ENCODE data around the gene TSPAN8.
"Not testable (repeated sequence)": the region's sequence is repeated elsewhere in the genome, so short reads cannot be mapped to it uniquely, and the experiment has no call there.

Gene TSPAN8

GRCh38 chr12:71157601-71158233 is at the start of gene TSPAN8:
TSPAN8 (minus strand) TSS chr12:71157999; CDS start chr12:71157678, 321 bp downstream.
- no peak for DNase-seq (ENCODE audit: low read depth in 2 of 2)

DNA sequence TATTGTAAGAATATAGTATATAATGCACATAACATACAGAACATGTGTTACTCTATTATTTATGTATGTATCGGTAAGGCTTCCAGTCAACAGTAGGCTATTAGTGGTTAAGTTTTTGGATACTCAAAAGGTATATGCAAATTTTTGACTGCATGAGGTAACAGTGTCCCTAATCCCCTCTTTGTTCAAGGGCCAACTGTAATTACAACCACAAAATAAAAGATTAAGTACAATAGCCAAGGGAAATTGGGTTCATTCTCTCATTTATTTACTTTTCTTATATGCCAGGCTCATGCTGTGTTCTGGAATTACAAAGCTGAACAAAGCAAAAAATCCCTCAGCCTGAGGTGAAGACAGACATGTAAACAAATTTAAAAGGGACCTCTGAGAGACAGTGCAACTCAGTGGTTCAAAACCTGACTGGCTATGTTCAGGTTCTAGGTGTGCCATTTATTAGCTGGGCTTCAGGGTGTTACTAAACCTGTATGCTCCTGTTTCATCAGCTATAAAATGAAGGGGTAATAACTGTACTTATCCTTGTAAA is 43.4 kb upstream of the TSPAN8 start:
- DNase-seq (ENCODE audit: low read depth in 2 of 2): no peak

- DNase-seq (ENCODE audit: low read depth in 2 of 2): no peak
Observed at GRCh38 chr12:71200706-71201105, 42.9 kb upstream of the TSPAN8 start.

DNA sequence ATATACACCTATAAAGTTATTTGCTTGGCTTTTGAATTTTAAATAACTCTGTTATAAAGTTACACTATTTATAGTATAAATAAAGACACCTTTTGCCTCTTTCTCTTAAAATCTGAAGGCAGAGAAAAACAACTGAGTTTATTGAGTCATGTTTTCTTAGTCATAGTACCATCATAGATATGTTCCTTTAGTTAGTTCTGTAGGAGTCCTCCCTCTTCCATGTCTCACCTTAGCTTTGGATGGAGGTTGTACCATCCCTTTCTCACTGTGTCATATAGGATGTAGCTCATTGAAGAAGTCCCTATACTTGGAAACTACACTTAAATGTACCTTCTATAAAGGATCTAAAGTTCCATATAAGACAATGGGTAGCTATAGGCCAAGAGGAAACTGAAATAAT is 39.7 kb upstream of the TSPAN8 start:
- DNase-seq (ENCODE audit: low read depth in 2 of 2): no peak

DNA sequence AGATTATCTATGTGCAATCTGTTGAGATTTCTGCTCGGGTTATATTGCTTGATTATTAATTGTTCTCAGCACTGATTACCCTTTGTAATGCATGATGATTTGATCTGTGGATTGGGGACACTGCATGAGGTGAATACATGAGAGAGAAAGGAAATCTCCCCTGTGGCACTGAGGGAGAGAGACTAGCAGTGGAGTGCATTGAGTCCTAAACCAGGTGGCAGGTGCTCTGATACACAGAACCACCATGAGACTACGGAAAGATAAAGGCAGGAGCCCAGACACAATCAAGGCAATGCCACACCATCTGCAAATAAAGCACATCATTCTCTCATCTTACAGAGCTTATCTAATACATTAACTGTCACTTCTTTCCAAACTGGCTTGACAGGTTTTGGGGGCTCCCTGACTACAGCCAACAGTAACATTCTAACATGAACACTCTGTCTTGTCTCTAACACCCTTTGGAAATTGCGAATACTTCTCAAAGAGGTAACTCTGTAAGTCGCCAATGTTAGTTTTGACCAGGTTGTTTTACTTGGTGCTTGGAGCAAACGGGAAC is 37.6 kb upstream of the TSPAN8 start:
- DNase-seq (ENCODE audit: low read depth in 2 of 2): no peak

DNA sequence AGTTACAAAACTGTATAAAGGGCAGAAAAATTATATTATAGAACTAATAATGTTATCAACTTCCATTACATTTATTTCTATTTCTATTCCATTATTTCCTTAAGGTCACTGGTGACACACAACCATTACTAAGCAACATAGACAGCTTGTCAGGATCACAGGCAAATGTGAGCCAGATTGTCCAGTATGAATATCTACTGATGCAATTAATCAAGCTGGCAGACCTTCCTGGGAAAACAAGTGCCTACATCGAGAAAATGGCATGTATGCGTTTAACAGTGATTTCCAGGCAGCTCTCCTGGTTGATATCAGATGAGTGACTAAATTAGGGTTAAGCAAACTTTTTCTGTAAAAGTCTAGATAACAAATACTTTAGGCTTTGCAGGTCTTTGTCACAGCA is 36.9 kb upstream of the TSPAN8 start:
- no peak for DNase-seq (ENCODE audit: low read depth in 2 of 2)

GRCh38 chr12:71193041-71193440 is 35.2 kb upstream of the TSPAN8 start:
- no peak for DNase-seq (ENCODE audit: low read depth in 2 of 2)

DNA sequence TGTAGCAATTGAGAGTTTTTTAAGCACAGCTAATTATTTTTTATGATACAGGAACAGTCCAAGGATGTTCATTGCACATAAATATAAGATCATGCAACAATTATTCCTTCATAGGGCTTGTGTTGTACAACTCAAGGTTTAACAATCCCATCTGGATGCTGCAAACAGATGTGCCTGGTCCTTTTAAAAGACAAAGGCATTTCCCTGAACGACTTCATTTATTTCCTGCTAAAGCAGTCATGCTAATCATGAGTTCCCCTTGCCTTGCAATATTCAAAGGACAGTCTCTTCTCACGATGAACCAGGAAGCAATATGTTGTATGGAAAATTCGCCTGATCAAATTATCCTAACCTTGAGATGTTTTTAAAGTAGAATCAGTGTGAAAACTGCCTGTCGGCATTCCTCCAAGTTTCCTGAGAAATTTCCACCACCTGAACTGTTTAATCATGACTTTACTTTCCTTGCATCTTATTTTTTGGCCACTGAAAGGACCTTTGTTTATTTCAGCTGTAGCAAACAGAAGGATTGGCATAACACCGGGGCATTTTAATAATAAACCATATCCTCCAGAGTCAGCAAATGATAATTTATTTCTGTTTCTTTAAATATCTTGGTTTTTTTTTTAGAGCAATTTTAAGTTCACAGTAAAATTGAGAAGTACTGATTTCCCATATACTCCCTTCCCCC is 33.9 kb upstream of the TSPAN8 start:
- DNase-seq (ENCODE audit: low read depth in 2 of 2): no peak

DNA sequence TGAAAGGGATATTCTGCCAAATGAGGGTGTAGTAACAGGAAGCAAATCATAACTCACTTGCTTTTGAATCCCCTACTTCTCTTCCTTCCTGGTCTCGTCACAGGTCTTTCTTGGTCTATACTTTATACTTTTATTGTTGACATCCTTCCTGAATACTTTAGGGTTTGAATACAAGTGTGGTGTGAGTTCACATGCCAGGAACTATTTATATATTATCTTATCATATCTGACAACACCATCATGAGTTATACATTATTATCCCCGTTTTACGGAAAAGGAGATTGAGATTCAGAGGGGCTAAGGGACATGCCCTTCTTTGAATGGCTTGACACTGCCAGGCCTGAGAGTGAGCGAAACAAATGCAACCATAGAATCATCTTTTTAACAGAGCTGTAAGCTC is 33.0 kb upstream of the TSPAN8 start:
- DNase-seq (ENCODE audit: low read depth in 2 of 2): no peak

GRCh38 chr12:71187379-71187778 is 29.6 kb upstream of the TSPAN8 start:
- no peak for DNase-seq (ENCODE audit: low read depth in 2 of 2)

DNA sequence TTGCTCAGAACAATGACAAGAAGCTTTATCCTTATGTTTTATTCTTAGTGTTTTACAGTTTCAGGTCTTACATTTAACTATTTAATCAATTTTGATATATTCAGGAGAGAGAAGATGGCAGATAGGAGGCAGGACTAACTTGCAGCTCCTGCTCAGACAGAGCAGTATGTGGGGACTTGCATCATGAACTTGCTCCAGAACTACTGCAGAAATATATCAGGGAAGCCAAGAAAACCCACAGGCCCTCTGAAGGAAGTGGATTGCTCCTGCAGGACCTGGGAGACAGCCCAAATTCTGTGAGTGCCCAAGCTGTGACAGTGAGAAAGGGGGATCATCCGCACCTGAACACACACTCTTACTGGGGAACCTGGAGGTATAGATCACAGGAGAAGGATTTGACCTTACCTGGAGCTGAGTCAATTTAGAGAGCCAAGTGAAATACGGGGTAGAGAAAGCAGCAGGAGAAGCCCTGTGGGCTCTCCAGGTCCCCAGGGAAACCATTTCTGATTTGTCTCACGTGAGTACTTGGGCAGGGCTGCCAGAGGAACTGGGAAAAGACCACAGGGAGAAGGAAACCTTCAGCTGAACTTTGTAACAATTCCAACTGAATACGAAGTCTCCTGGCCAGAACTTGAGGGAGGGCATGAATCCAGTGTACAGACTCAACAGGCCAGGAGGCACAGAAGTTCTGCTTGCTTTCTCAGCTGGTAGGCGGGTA is 28.9 kb upstream of the TSPAN8 start:
- DNase-seq (ENCODE audit: low read depth in 2 of 2): no peak

- no peak for DNase-seq (ENCODE audit: low read depth in 2 of 2)
Observed at GRCh38 chr12:71183846-71184245, 26.0 kb upstream of the TSPAN8 start.

DNA sequence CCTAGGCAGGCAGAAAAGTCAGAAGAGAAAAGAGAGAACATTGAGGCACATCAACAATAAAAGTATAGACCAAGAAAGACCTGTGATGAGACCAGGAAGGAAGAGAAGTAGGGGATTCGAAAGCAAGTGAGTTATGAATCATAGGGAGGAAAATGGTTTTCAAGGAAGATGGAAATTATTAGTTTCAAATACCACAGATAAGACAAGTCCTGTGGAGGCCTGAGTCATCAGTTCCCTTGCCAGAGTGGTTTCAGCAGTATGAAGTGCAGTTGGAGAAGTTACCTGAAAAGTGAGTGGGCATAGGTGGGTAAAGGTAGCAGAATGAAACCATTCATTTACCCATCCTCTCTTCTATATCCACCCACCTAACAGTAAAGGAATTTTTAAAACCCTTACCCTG is 25.2 kb upstream of the TSPAN8 start:
- no peak for DNase-seq (ENCODE audit: low read depth in 2 of 2)

DNA sequence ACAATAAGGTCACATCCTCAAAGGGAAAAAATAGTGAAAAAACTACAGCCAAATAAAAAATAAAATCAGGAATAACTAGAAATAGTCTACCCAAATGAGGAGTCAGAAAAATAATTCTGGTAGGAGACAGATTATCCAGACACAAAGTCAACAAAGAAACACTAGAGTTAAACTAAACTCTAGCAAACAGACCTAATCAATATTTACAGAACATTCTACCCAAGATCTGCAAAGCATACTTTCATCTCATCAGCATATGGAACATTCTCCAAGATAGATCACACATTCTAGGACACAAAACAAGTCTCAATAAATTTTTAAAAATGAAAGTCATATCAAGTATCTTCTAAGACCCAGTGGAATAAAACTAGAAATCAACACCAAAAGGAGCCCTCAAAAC is 20.4 kb upstream of the TSPAN8 start:
- no peak for DNase-seq (ENCODE audit: low read depth in 2 of 2)

- no peak for DNase-seq (ENCODE audit: low read depth in 2 of 2)
Observed at GRCh38 chr12:71174825-71175224, 17.0 kb upstream of the TSPAN8 start.

GRCh38 chr12:71174146-71174545 is 16.3 kb upstream of the TSPAN8 start:
- DNase-seq (ENCODE audit: low read depth in 2 of 2): no peak

DNA sequence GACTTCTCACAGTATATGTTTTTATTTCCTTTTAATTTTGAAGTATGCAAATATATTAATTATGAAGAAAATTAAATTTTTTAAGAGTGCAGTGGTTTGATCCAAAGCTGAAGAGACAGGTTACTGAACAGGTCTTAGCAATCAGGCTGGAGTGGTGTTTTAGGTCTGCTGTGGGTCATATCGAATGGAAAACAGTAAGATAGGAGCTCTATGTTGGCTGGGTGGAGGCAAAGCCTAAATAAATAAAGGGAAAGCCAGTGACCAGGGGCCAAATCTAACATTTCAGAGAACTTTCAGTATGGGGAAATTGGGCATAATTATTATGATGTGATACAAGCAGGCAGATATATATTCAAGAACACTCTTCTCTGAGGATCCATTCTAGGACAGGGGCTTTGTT is 12.7 kb upstream of the TSPAN8 start:
- DNase-seq (ENCODE audit: low read depth in 2 of 2): no peak

- DNase-seq (ENCODE audit: low read depth in 2 of 2): no peak
Observed at GRCh38 chr12:71169286-71169685, 11.5 kb upstream of the TSPAN8 start.

DNA sequence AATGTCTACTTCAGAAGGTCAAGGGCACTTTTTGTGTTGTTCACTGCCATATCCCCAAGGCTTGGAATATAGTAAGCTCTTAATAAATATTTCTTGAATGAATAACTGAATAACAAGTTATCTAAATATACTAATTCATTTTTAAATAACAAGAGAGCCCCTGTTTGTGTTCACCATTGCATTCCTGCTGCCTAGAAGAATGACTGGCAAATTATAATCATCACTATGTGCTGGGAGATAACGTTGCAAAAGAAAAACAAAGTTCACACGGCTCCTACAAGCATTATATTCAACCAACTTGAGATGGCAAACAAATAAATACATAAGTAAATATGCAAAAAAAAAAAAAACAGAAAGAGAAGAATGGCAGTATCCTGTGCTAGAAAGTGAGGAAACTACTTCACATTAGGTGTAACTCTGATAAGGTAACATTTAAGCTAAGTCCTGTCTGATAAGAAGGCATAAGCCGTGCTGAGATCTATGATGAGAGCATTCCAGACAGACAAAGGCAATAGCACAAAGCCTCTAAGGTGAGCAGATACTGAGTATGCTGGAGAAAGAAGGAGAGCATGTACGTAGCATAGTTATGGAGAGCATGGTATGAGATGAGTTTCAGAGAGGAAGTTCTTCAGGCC is 9.2 kb upstream of the TSPAN8 start:
- no peak for DNase-seq (ENCODE audit: low read depth in 2 of 2)

DNA sequence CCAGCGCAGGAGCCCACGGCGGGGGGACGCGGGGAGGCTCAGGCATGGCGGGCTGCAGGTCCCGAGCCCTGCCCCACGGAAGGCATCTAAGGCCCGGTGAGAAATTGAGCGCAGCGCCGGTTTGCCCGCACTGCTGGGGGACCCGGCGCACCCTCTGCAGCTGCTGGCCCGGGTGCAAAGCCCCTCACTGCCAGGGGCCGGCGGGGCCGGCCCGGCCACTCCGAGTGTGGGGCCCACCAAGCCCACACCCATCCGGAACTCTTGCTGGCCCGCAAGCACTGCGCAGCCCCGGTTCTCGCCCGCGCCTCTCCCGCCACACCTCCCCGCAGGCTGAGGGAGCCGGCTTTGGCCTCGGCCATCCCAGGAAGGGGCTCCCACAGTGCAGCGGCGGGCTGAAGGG is 8.5 kb upstream of the TSPAN8 start:
- no peak for DNase-seq (ENCODE audit: low read depth in 2 of 2)

DNA sequence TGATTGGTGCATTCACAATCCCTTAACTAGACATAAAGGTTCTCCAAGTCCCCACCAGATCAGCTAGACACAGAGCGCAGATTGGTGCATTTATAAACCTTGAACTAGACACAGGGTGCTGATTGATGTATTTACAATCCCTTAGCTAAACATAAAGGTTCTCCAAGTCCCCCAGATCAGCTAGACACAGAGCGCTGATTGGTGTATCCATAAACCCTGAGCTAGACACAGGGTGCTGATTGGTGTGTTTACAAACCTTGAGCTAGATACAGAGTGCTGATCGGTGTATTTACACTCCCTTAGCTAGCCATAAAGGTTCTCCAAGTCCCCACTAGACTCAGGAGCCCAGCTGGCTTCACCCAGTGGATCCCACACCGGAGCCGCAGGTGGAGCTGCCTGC is 8.0 kb upstream of the TSPAN8 start:
- not testable (repeated sequence) for DNase-seq (ENCODE audit: low read depth in 2 of 2)

GRCh38 chr12:71164568-71165197 is 6.9 kb upstream of the TSPAN8 start:
- no peak for DNase-seq (ENCODE audit: low read depth in 2 of 2)

All from activated CD4-positive, alpha-beta T cell treated with anti-CD3 and anti-CD28 coated beads for 24 hours (primary cell).